Neural progenitor cell (in vitro differentiated cells): ENCODE measurements around the gene MICA.

ENCODE experiments used
- EZH2 ChIP-seq: fragments of 200-600 bp; sonication (generic); IDR thresholded peaks from 2 replicates; pipeline ENCODE4 v1.6.1; 2017; ENCODE audit warnings: antibody characterized with exemption, mild to moderate bottlenecking, moderate library complexity
- EZH2phosphoT487 ChIP-seq: fragments of 200-600 bp; sonication (generic); IDR thresholded peaks from 2 replicates; pipeline ENCODE4 v1.6.1; 2017; ENCODE audit warnings: antibody characterized with exemption
- TF ChIP-seq, protein P1 (sequence below): fragments of 200-600 bp; sonication (generic); IDR thresholded peaks from 2 replicates; pipeline ENCODE4 v1.5.1; 2017; ENCODE audit warnings: antibody characterized with exemption, mild to moderate bottlenecking

DNA sequence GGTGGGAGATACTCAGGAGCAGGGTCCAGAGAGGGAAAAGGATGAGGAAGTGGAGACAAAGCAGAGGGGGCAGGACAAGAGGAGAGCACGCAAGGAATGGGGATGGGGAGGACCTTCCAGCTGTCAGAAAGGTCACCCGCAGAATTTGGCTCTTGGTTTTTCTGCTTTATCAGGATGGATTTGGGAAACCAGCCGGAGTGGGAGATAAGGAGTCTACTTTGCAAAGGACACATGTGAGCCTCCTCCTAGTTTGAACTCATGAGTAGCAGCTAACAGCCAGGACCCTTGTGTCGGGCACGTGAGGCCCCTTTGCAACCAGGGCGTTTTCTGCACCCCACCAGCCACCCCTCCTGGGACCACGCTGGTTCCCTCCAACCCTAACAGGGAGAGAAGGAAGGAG, 7.6 kb upstream of the MICA start:
- no peak for TF ChIP-seq EZH2
- TF ChIP-seq, protein P1, sequence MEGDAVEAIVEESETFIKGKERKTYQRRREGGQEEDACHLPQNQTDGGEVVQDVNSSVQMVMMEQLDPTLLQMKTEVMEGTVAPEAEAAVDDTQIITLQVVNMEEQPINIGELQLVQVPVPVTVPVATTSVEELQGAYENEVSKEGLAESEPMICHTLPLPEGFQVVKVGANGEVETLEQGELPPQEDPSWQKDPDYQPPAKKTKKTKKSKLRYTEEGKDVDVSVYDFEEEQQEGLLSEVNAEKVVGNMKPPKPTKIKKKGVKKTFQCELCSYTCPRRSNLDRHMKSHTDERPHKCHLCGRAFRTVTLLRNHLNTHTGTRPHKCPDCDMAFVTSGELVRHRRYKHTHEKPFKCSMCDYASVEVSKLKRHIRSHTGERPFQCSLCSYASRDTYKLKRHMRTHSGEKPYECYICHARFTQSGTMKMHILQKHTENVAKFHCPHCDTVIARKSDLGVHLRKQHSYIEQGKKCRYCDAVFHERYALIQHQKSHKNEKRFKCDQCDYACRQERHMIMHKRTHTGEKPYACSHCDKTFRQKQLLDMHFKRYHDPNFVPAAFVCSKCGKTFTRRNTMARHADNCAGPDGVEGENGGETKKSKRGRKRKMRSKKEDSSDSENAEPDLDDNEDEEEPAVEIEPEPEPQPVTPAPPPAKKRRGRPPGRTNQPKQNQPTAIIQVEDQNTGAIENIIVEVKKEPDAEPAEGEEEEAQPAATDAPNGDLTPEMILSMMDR: no peak
- no peak for TF ChIP-seq EZH2phosphoT487
